C4-2B (cell line): ENCODE measurements around the gene TTLL7.
A peak's percentile ranks its signal among the peaks of the same experiment; 100 is the strongest.

ENCODE experiments used
- CTCF ChIP-seq: fragments of 450-650 bp; conservative IDR thresholded peaks from 2 replicates; pipeline ENCODE4 v1.5.1; 2017; ENCODE audit warnings: mild to moderate bottlenecking
- ZFX ChIP-seq: fragments of 450-650 bp; IDR thresholded peaks from 2 replicates; pipeline ENCODE4 v1.6.1; 2017

- TF ChIP-seq CTCF = peak; percentile 56
- TF ChIP-seq ZFX = no peak
Measured at GRCh38 chr1:84020151-84020550, 21.2 kb upstream of the TTLL7 start.
